H1 (cell line): Measurements from ENCODE around the gene FAM111A. TPM values are rescaled to one million over a fixed set of nuclear protein-coding genes. Genes with fewer than 3 reads are reported as not detected.

Source experiments
- CBX5 ChIP-seq: fragments of 300-800, 300-1000 bp; sonication (generic); IDR thresholded peaks from 2 replicates; pipeline ENCODE4 v1.7.1; 2016; ENCODE audit warnings: antibody characterized with exemption, low read length, low read depth
- CTCF ChIP-seq, 3 experiments: IDR thresholded peaks; 1 replicate in 2 of 3; 2 replicates in 1 of 3; pipeline versions ENCODE4 v1.5.1 to v1.6.1; 2011; ENCODE audit warnings: low read length in 3 of 3, mild to moderate bottlenecking in 3 of 3, inconsistent platforms in 2 of 3, low read depth in 1 of 3, moderate library complexity in 1 of 3; ENCODE audit not compliant: insufficient read depth in 1 of 3; ENCODE audit errors: control extremely low read depth in 1 of 3
- HDAC6 ChIP-seq: IDR thresholded peaks from one replicate; pipeline ENCODE4 v1.7.1; 2012; ENCODE audit warnings: low read depth, mild to moderate bottlenecking, inconsistent platforms, low read length, moderate library complexity
- NANOG ChIP-seq: IDR thresholded peaks from 2 replicates; pipeline ENCODE4 v1.6.1; 2011; ENCODE audit warnings: low read length, low read depth, mild to moderate bottlenecking, inconsistent platforms; ENCODE audit not compliant: insufficient read depth, poor library complexity, severe bottlenecking
- RAD21 ChIP-seq, 2 experiments: IDR thresholded peaks in 1 of 2; conservative IDR thresholded peaks in 1 of 2; 2 replicates each; pipeline ENCODE4 v1.6.1; 2011; ENCODE audit warnings: low read depth in 2 of 2, low read length in 2 of 2, improper control_type of control experiment in 1 of 2, inconsistent platforms in 1 of 2, mild to moderate bottlenecking in 1 of 2, moderate library complexity in 1 of 2
- RBBP5 ChIP-seq: IDR thresholded peaks from 2 replicates; pipeline ENCODE4 v1.7.1; 2012; ENCODE audit warnings: low read depth, mild to moderate bottlenecking, inconsistent platforms, low read length, moderate library complexity, borderline replicate concordance
- RNF2 ChIP-seq: fragments of 200-900, 300-1000 bp; sonication (generic); IDR thresholded peaks from 2 replicates; pipeline ENCODE4 v1.7.1; 2016; ENCODE audit warnings: borderline replicate concordance, low read depth, mild to moderate bottlenecking, antibody characterized with exemption, low read length; ENCODE audit not compliant: poor library complexity, severe bottlenecking; ENCODE audit errors: missing control alignments
- SIN3A ChIP-seq, 2 experiments: IDR thresholded peaks in 1 of 2; conservative IDR thresholded peaks in 1 of 2; 2 replicates each; pipeline ENCODE4 v1.6.1; 2011 to 2012; ENCODE audit warnings: low read length in 2 of 2, improper control_type of control experiment in 1 of 2, low read depth in 1 of 2, mild to moderate bottlenecking in 1 of 2
- SP4 ChIP-seq: IDR thresholded peaks from 2 replicates; pipeline ENCODE4 v1.6.1; 2012; ENCODE audit warnings: low read length, inconsistent platforms
- TCF12 ChIP-seq: IDR thresholded peaks from 2 replicates; pipeline ENCODE4 v1.6.1; 2011; ENCODE audit warnings: low read depth, mild to moderate bottlenecking, low read length
- TEAD4 ChIP-seq: IDR thresholded peaks from 2 replicates; pipeline ENCODE4 v1.6.1; 2012; ENCODE audit warnings: low read depth, low read length, inconsistent platforms, mixed read lengths
- polyA plus RNA-seq, 7 experiments: library from polyadenylated mRNA; depleted of rRNA in 3 of 7; stranded (reverse) in 5 of 7; unstranded in 2 of 7; fragments of >200 nt in 5 of 7; fragments of 200-250 nt in 2 of 7; gene quantifications; 1 replicate in 5 of 7; 2 replicates in 1 of 7; 4 replicates in 1 of 7; pipeline versions ENCODE4 v1.2.1 to v1.2.3, GENCODE V29; 2011 to 2013; ENCODE audit warnings: missing spikeins in 2 of 7, mixed read lengths in 2 of 7
- total RNA-seq: library from RNA; stranded (reverse); fragmentation: NEBNext Ultra II Directional; extraction: Animal tissue kit (Norgen Biotek cat#: 25700); gene quantifications from 2 replicates; pipeline ENCODE4 v1.2.1, GENCODE V29; 2021
- TF ChIP-seq, protein P1 (sequence below): IDR thresholded peaks from 2 replicates; pipeline ENCODE4 v1.6.1; 2011; ENCODE audit warnings: low read length, improper control_type of control experiment
- TF ChIP-seq, protein P2 (sequence below): IDR thresholded peaks from 2 replicates; pipeline ENCODE4 v1.6.1; 2012; ENCODE audit warnings: inconsistent platforms

Gene FAM111A
- total and polyA plus RNA-seq, 2 of the 8 experiments (the other 6 are each of a cell fraction or from before 2014, with no cell fraction given): 10.2 to 29.9 TPM

DNA sequence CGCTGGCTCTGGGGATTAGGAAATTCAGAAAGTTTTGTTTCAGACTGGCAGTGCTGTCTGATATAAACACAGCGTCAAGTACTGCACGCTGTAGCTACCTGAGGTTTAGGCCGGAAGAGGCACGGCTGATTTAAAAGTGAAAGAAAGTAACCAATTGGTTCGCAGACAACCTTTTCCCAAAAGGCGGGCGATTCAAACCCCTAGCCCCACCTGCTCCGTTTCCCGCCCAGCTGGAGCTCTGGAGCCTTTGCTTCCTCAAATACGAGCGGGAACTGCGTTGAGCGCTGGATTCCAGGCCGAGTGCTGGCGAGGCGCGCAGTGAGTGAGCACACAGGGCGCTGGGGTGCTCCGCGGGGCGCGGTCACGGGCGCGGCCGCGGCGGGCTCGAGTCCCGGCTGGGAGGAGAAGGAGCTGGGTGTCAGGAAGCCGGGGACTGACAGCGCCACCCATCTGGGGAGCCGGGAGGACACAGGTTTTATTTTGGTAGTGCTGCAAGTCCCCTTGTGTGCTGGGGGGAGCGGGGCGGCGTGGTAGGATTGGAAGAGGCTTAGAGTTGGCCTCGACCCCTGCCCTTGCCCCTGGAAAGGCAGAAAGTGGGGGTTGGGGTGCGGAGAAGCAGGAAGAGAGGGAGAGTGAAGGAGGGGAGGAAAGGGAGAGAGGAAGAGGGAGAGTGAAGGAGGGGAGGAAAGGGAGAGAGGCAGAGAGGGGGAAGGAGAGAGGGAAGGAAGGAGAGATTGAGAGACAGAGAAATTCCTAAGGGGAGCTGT lies 2.1 kb downstream of the FAM111A start (continued):
- TF ChIP-seq RNF2: no peak
- TF ChIP-seq CTCF (IDR thresholded peaks at IDR 0.05; ENCODE audit: control extremely low read depth in 1 of 3, insufficient read depth in 1 of 3, low read depth in 1 of 3, low read length in 3 of 3): peak; percentile 5 to 33 (median 17); a peak in 3 of 4 replicates
- TF ChIP-seq, protein P1, sequence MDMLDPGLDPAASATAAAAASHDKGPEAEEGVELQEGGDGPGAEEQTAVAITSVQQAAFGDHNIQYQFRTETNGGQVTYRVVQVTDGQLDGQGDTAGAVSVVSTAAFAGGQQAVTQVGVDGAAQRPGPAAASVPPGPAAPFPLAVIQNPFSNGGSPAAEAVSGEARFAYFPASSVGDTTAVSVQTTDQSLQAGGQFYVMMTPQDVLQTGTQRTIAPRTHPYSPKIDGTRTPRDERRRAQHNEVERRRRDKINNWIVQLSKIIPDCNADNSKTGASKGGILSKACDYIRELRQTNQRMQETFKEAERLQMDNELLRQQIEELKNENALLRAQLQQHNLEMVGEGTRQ: no peak
- TF ChIP-seq, protein P2, sequence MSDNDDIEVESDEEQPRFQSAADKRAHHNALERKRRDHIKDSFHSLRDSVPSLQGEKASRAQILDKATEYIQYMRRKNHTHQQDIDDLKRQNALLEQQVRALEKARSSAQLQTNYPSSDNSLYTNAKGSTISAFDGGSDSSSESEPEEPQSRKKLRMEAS: peak; percentile 99
- TF ChIP-seq CBX5: no peak
- peak; percentile 65 for TF ChIP-seq TEAD4
- no peak for TF ChIP-seq SP4
- TF ChIP-seq TCF12: peak; percentile 38; the same call in 1 of the 2 replicates
- TF ChIP-seq RBBP5: peak; percentile 73; the same call in 1 of the 2 replicates
- TF ChIP-seq RAD21 (IDR thresholded peaks at IDR 0.05 in 1 of 2, conservative IDR thresholded peaks at IDR 0.05 in 1 of 2; ENCODE audit: low read depth in 2 of 2, low read length in 2 of 2): 0 out of 4 replicates have a peak, but pooled peaks of 1 of the 2 experiments have one; percentile 3
- TF ChIP-seq HDAC6: no peak
- no peak for TF ChIP-seq NANOG
- peak in 1 of 2 experiments; percentile 61; a peak in 1 of 4 replicates for TF ChIP-seq SIN3A (conservative IDR thresholded peaks at IDR 0.05 in 1 of 2, IDR thresholded peaks at IDR 0.05 in 1 of 2; ENCODE audit: low read depth in 1 of 2, low read length in 2 of 2)
